Glutamatergic neuron (in vitro differentiated cells): Measurements from ENCODE around the gene TEAD2. TPM values are rescaled to one million over a fixed set of nuclear protein-coding genes. Genes with fewer than 3 reads are reported as not detected.

Experiments used
- DNase-seq: peaks from one replicate; pipeline ENCODE4 v3.0.0; 2022
- H3K27ac Mint-ChIP-seq: one replicate; pipeline ENCODE4 v1.8.0; 2020; ENCODE audit warnings: mild to moderate bottlenecking, mixed read lengths, inconsistent platforms; ENCODE audit not compliant: unreplicated experiment
- H3K27me3 Mint-ChIP-seq: one replicate; pipeline ENCODE4 v1.8.0; 2020; ENCODE audit warnings: mild to moderate bottlenecking, moderate library complexity, mixed read lengths, inconsistent platforms; ENCODE audit not compliant: unreplicated experiment
- H3K36me3 Mint-ChIP-seq: one replicate; pipeline ENCODE4 v1.8.0; 2020; ENCODE audit warnings: mild to moderate bottlenecking, mixed read lengths, inconsistent platforms; ENCODE audit not compliant: unreplicated experiment
- H3K4me1 Mint-ChIP-seq: one replicate; pipeline ENCODE4 v1.8.0; 2020; ENCODE audit warnings: mild to moderate bottlenecking, low read depth, mixed read lengths, inconsistent platforms; ENCODE audit not compliant: unreplicated experiment
- H3K4me3 Mint-ChIP-seq: one replicate; pipeline ENCODE4 v1.8.0; 2020; ENCODE audit warnings: mild to moderate bottlenecking, mixed read lengths, inconsistent platforms; ENCODE audit not compliant: unreplicated experiment
- H3K9me3 Mint-ChIP-seq: one replicate; pipeline ENCODE4 v1.8.0; 2020; ENCODE audit warnings: mild to moderate bottlenecking, moderate library complexity, mixed read lengths, inconsistent platforms; ENCODE audit not compliant: unreplicated experiment
- total RNA-seq: library from RNA; stranded (reverse); fragmentation: NEBNext Ultra II Directional; extraction: Animal tissue kit (Norgen Biotek cat#: 25700); gene quantifications from one replicate; pipeline ENCODE4 v1.2.1, GENCODE V29; 2021; ENCODE audit not compliant: unreplicated experiment
- TF ChIP-seq, protein P1 (sequence below): fragments of 200-600 bp; sonication (generic); IDR thresholded peaks from one replicate; pipeline ENCODE4 v1.5.0; 2021; ENCODE audit not compliant: partially characterized antibody, unreplicated experiment

TEAD2 gene
- total RNA-seq, 1 donor from 2014 or later = 140 TPM

DNA sequence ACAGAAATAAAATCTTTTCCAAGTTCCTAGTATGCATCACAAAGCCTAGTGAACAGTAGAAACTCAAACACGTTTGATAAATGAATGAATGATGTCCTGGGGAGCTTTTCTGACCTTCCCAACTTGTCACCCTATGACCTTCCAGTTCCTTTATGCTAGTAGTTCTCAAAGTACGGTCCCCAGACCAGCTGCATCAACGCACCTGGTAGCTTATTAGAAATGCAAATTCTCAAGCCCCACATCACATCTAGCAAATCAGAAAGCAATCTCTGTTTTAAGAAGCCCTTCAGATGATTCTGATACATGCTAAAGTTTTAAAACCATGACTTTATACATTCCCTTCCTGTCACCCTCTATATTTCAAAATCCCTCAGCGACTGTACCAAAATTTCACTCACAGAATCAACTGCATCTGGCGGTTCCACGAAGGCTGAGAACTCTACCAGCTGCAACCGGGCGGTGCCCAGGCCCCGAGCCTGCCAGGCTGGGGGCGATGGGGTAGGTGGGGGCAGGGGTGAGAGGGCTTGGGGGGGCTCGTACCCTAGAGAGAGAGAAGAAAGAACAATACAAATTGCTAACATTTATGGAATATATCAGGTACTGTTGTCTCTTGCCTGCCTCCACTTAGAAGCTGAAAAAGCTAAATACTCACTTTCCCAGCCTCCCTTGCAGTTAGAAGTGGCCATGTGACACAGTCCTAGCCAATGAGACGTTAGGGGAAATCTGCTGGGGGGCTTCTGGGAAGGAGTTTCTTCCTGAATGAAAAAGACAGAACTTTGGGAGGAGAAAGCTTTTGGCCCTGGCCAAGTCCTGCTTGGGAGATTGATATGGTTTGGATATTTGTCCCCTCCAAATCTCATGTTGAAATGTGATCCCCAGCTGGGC, 13.7 kb downstream of the TEAD2 start:
- TF ChIP-seq, protein P1, sequence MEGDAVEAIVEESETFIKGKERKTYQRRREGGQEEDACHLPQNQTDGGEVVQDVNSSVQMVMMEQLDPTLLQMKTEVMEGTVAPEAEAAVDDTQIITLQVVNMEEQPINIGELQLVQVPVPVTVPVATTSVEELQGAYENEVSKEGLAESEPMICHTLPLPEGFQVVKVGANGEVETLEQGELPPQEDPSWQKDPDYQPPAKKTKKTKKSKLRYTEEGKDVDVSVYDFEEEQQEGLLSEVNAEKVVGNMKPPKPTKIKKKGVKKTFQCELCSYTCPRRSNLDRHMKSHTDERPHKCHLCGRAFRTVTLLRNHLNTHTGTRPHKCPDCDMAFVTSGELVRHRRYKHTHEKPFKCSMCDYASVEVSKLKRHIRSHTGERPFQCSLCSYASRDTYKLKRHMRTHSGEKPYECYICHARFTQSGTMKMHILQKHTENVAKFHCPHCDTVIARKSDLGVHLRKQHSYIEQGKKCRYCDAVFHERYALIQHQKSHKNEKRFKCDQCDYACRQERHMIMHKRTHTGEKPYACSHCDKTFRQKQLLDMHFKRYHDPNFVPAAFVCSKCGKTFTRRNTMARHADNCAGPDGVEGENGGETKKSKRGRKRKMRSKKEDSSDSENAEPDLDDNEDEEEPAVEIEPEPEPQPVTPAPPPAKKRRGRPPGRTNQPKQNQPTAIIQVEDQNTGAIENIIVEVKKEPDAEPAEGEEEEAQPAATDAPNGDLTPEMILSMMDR = no peak
- no peak for DNase-seq
- Mint-ChIP-seq H3K27me3 (no peaks in the 10 kb centered on the region), H3K4me1 (peaks cover 3% of the 10 kb centered on the region), H3K4me3 (no peak overlapping the region), H3K27ac (peak overlapping the region; percentile 54), H3K9me3 (peaks cover 5% of the 10 kb centered on the region), H3K36me3 (peaks cover 10% of the 10 kb centered on the region)

DNA sequence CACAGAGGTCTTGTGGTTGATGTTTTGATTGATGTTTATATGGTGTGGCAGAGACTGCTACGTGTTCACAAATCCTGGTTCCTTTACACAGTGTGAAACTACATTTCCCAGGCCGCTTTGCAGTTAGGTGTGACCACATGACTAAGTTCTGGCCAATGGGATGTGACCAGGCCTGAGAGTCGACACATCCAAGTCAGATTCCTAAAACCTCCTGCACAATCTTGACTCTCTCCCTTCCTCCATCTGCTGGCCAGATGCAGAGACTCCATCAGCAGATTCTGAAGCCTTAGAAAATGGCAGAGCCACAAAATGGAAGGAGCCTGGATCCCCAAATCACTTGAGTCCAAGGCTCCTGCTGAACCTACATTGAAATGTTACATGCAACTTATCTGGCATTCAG, 14.4 kb downstream of the TEAD2 start:
- Mint-ChIP-seq H3K4me3 (no peak overlapping the region), H3K36me3 (peaks cover 13% of the 10 kb centered on the region), H3K27ac (peak overlapping the region; percentile 65), H3K9me3 (peaks cover 5% of the 10 kb centered on the region), H3K4me1 (peaks cover 3% of the 10 kb centered on the region), H3K27me3 (no peaks in the 10 kb centered on the region)
- TF ChIP-seq, protein P1 = no peak
- no peak for DNase-seq

DNA sequence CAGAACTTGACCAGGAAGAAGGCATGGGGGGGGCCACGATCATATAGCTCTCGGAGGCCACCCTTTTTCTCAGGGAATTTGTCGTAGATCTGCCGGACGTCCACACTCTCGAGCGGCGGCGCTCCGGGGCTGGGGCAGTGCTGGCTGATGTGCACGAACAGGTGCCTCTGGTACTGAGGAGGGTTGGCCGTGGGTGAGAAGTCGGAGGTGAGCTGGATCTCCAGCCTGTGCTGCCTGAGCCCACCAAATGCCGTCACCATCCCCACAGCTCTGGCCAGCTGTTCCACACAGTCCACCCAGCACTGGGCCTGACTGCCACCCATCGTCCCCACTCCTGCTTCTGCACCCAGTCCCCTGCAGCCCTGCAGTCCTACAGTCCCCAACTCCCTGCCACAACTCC, 15.0 kb downstream of the TEAD2 start:
- Mint-ChIP-seq H3K27me3 (no peaks in the 10 kb centered on the region), H3K36me3 (peaks cover 17% of the 10 kb centered on the region), H3K4me1 (peaks cover 3% of the 10 kb centered on the region), H3K4me3 (no peak overlapping the region), H3K27ac (no peak overlapping the region), H3K9me3 (peaks cover 5% of the 10 kb centered on the region)
- TF ChIP-seq, protein P1 = no peak
- no peak for DNase-seq

DNA sequence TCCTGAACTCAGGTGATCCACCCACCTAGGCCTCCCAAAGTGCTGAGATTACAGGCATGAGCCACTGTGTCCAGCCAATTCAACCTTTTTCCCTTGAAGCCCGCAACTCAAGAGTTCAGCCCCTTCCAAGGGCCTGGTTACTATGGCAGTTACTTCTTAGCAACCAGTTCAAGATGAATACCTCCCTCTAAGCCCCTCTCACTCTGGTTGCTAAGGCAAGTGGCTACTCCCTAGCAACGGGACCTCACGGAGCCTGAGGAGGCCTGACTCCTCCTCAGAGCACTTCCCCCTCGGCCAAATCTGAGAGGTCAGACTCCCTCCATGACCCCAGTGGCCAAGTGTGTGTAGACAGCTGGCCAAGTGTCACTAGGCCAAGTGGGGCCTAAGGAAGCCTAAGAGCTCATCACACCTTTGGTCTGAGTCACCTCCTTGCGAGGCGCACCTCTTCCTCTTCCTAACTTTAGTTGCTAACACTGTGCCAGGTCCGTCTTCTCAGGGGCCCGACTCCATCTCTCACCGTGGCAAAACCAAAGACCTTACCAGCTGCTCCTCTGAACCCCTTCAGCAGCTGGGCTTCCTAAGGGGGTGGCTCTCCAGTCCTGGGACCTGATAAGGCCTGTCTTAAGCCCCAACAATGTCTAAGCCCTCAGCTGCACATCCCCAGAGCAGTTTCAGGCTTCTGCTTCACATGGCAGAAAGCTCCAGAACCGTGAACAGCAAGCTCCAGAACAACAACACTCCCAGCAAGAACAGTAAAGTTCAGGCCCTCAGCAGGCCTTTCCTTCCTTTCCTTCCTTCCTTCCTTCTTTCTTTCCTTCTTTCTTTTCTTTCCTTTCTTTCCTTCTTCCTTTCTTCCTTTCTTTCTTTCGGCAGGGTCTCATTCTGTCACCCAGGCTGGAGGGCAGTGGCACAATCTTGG, 17.5 kb downstream of the TEAD2 start:
- Mint-ChIP-seq H3K27me3 (peaks cover 8% of the 10 kb centered on the region), H3K27ac (no peak overlapping the region), H3K36me3 (peaks cover 25% of the 10 kb centered on the region), H3K4me3 (no peak overlapping the region), H3K9me3 (peaks cover 10% of the 10 kb centered on the region), H3K4me1 (peaks cover 9% of the 10 kb centered on the region)
- TF ChIP-seq, protein P1 = no peak
- no peak for DNase-seq
